HG02642 (cell line): ENCODE data around the gene DBNL.
A peak's percentile ranks its signal among the peaks of the same experiment; 100 is the strongest.

Experiments
- ATAC-seq: cut with Tn5 transposase; IDR thresholded peaks from one replicate; pipeline ENCODE4 v1.9.1; 2021; ENCODE audit warnings: mild to moderate bottlenecking; ENCODE audit not compliant: unreplicated experiment, poor library complexity

The DBNL gene

DNA sequence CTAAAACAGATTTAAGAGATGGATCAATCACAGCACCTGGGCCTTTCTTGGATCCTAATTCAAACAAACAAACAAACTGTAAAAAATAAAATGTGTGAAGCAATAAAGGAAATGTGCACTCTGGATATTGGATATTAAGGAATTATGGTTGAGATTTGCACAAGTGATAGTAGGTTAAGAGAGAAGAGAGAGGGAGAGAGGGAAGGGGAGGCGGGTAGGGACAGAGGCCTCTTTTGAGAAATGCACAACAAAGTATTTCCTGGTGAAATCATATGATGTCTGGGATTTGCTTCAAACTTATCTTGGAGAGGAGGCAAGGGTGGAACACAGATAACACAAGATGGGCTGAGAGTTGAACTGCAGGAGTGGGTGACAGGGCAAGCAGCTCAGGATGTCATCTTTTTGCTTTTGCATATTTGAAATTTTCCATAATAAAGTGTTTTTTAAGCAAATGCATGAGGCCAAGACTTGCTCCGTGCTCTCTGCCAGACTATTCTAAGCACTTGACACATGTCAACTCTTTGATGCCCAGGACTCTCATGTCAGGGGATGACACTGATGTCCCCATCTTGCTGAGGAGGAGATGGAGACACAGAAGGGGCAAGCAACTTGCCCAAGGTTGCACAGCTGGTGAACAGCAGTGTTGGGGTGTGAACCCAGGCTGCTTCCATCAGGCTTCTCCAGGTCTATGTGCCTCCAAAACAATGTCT is 50.5 kb downstream of the DBNL start:
- ATAC-seq, result no peak

GRCh38 chr7:44095781-44096180 is 51.3 kb downstream of the DBNL start:
- no peak for ATAC-seq

- ATAC-seq, result no peak
Measured at GRCh38 chr7:44096326-44096881, 51.9 kb downstream of the DBNL start.

- ATAC-seq, result peak; percentile 61
Measured at GRCh38 chr7:44097064-44097932, 52.8 kb downstream of the DBNL start.

DNA sequence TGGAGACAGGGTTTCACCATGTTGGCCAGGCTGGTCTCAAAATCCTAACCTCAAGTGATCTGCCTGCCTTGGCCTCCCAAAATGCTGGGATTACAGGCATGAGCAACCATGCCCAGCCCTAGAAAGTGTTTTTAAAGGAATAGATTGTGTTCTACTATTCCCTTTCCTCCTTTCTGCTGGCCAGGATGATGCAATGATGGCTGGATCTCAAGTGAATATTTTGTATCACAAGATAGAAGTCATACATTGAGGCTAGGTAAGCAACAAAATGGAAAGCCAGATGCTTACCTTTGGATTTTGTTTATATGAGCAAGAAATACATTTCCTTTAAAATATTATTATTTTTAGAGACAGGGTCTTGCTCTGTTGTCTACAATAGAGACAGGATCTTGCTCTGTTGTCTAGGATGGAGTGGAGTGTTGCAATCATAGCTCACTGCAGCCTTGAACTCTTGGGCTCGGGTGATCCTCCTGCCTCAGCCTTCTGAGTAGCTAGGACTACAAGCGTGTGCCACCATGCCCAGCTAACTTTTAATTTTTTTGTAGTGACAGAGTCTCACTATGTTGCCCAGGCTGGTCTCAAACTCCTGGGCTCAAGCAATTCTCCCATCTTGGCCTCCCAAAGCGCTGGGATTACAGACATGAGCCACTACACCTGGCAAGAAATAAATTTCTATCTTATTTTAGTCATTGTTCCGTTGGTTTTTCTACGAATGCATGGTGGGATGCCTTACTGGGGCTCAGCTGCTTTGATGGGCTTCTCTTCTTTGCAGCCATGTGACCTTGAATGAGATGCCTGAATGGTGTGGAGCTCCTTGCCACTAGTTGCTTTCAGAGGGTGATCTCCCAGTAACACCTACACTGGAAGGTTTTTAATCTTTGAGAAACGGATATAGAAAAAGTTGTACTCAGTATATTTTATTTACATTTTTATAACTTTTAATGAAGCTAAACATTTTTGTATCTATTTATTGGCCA is 53.9 kb downstream of the DBNL start:
- ATAC-seq, result no peak

GRCh38 chr7:44099669-44100068 is 55.2 kb downstream of the DBNL start:
- ATAC-seq, result no peak

GRCh38 chr7:44100458-44101302 is 56.2 kb downstream of the DBNL start:
- ATAC-seq, result no peak

DNA sequence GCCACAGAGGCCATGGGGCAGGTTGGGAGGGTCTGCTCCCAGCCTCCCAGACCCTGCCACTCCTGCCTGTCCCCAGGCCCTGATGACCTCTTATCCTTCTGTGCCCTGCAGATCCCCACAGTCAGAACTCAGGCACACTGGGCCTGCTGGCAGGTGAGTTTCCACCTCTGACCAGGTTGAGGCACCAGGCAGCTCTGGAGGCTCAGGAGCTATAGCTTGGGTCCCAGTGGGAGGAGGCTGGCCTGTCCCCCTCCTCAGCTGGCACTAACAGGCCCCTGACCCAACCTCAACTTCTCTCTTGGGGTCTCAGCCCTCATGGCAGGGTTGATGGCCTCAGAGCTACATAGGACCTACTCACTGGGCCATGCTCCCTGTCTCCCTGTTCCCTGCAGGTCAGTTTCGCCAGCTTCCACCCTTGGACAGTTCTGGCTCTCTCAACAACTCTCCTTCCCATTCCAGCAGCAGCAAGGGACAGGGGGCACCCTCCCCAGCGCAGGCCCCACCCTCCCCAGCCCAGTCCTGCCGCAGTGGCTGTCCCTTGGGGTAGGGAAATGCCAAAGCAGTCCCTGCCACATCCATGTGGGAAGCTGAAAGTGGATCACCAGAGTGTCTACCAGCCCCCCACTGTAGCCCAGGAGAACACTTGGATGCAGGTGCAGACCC is 56.9 kb downstream of the DBNL start:
- no peak for ATAC-seq

- no peak for ATAC-seq
Measured at GRCh38 chr7:44101966-44102845, 57.7 kb downstream of the DBNL start.

DNA sequence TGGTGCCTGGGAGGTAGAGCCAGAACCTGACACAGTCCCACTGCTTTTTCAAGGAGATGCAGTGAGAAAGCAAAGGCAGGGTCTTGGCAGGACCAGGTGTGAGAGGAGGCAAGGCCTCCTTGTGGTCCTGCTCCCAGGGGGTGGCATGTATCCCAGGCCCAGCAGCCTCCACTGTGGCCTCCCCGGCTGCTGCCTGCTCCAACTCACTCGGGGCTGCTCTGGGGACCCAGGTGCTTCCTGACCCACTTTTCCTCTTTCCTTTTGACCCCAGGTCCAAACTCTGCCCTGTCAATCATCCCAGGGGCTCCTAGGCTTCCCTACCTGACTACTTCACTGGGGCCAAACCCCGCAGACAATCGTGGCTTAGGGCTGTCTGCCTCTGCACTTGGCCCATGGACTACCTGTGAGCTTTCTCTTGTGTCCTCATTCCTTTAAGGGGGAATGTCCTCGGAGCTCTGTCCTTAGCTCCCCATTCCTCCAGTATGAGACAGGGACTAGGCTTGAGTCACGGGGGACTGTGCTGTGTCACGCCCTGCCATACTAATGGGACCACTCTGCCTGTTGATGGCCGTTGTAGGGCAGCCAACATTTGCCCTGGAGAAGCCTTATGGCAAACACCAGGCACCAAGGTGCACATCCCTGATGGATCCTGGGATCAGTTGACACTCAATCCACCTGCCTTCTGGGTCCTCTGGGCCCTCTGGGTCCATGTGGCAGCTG is 58.5 kb downstream of the DBNL start:
- no peak for ATAC-seq

- ATAC-seq, result no peak
Measured at GRCh38 chr7:44103566-44103922, 59.0 kb downstream of the DBNL start.

DNA sequence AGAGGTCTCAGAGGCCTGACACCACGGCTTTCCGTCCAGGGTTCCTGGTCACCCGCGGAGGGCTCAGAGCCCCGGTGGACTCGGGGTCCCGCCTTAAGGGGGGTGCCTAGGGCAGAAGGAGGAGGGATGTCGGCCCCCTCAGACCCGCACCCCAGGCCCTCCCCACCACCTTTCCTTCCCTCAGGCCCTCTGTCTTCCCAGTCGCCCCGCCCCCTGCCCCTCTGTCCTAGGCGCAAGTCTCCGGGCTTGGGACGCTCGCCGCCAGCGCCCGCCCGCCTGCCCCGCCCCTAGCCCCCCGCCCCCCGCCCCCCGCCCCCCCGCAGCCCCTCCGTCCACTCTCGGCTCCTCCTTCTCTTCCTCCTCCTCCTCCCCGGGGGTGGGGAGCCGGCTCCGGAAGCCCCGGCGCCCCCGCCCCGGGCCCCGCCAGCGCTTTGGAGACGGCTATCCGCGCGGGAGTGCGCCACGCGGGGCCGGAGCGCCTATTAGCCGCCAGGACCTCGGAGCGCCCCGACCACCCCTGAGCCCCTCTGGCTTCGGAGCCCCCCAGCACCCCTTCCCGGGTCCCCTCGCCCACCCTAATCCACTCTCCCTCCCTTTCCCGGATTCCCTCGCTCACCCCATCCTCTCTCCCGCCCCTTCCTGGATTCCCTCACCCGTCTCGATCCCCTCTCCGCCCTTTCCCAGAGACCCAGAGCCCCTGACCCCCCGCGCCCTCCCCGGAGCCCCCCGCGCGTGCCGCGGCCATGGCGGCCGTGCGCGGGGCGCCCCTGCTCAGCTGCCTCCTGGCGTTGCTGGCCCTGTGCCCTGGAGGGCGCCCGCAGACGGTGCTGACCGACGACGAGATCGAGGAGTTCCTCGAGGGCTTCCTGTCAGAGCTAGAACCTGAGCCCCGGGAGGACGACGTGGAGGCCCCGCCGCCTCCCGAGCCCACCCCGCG is 59.7 kb downstream of the DBNL start, which contains the start of gene AEBP1:
Gene AEBP1 (plus strand): TSS at position 423 of the 937 bp plus-strand sequence. CDS start 321 bp downstream, at position 744.
- no peak for ATAC-seq

GRCh38 chr7:44104860-44105771 is 60.6 kb downstream of the DBNL start:
- ATAC-seq, result no peak

DNA sequence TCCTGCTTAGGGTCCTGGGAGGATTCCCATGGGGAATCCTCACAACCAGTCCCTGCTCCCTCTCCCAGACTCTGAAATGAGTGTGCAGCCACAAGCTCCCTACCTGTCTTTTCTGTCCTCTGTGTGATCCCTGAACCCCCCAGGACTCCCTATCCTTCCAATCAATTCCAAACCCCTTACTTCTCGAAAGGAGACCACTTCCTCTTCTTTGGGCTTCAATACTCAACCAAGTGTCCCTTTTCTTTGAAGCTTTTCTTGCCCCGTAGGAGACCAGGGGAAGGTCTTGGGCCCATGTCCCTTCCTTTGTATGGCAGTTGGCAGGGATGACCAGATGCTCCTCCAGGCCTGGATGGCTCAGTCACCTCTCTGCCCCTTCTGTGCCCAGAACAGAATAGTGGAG is 61.3 kb downstream of the DBNL start:
- no peak for ATAC-seq
